ENCODE data around the gene TMEM151A. TPM values are rescaled to one million over a fixed set of nuclear protein-coding genes. Genes with fewer than 3 reads are reported as not detected.

Gene TMEM151A
- total RNA-seq, 1 experiment from 2014 or later: 0.56 TPM

DNA sequence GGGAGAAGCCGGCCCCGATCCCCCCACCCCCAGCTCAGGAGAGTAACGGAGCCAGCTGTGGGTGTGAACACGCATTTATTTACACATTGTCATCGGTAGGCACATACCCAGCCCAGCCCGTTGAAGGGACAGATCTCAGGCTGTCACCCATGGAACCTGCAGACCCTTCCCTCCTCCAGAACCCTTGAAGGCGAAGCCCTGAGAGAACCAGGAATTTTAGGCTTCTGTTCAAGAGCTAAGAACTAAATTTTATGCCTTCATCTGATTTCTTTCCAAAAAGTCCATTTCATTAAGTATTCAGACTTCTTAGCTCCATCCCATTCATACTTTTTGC lies 53.6 kb downstream of the TMEM151A start:
- Histone ChIP-seq H3K4me3 (peak overlapping the region; percentile 96), H3K9me3 (no peaks in the 10 kb centered on the region), H3K36me3 (peaks cover 28% of the 10 kb centered on the region), H3K27me3 (no peaks in the 10 kb centered on the region)
- DNase-seq: no peak

Other genes with a start within 250 kb of the TMEM151A start
- gene GAL3ST3, start 242.7 kb upstream of the TMEM151A start, total RNA-seq (2014; rRNA removed; shearing (Covaris generic); ENCODE audit: low replicate concordance): not detected in 2 replicates
- 134 and 174 TPM in 2 replicates for gene SF3B2, start 239.5 kb upstream of the TMEM151A start, total RNA-seq (2014; rRNA removed; shearing (Covaris generic); ENCODE audit: low replicate concordance)
- 2.6 and 11.2 TPM in 2 replicates for gene PACS1, start 221.6 kb upstream of the TMEM151A start, total RNA-seq (2014; rRNA removed; shearing (Covaris generic); ENCODE audit: low replicate concordance)
- 15.0 and 25.3 TPM in 2 replicates for gene KLC2, start 34.2 kb upstream of the TMEM151A start, total RNA-seq (2014; rRNA removed; shearing (Covaris generic); ENCODE audit: low replicate concordance)
- gene RAB1B, start 23.3 kb upstream of the TMEM151A start, total RNA-seq (2014; rRNA removed; shearing (Covaris generic); ENCODE audit: low replicate concordance): 101 and 103 TPM in 2 replicates
- gene CNIH2, start 13.7 kb upstream of the TMEM151A start, total RNA-seq (2014; rRNA removed; shearing (Covaris generic); ENCODE audit: low replicate concordance): not detected in 2 replicates
- 217 and 220 TPM in 2 replicates for gene YIF1A, start 2.8 kb upstream of the TMEM151A start, total RNA-seq (2014; rRNA removed; shearing (Covaris generic); ENCODE audit: low replicate concordance)
- gene CD248, start 25.1 kb downstream of the TMEM151A start, total RNA-seq (2014; rRNA removed; shearing (Covaris generic); ENCODE audit: low replicate concordance): not detected in 2 replicates
- 45.3 and 65.7 TPM in 2 replicates for gene RIN1, start 44.5 kb downstream of the TMEM151A start, total RNA-seq (2014; rRNA removed; shearing (Covaris generic); ENCODE audit: low replicate concordance)
- gene BRMS1, start 53.2 kb downstream of the TMEM151A start, total RNA-seq (2014; rRNA removed; shearing (Covaris generic); ENCODE audit: low replicate concordance): 119 TPM in 2 replicates
- gene B4GAT1, start 55.7 kb downstream of the TMEM151A start, total RNA-seq (2014; rRNA removed; shearing (Covaris generic); ENCODE audit: low replicate concordance): 26.6 and 34.6 TPM in 2 replicates
- gene SLC29A2, start 79.9 kb downstream of the TMEM151A start, total RNA-seq (2014; rRNA removed; shearing (Covaris generic); ENCODE audit: low replicate concordance): not detected in 2 replicates
- not detected in 2 replicates for gene NPAS4, start 129.1 kb downstream of the TMEM151A start, total RNA-seq (2014; rRNA removed; shearing (Covaris generic); ENCODE audit: low replicate concordance)
- 92.7 and 167 TPM in 2 replicates for gene MRPL11, start 147.0 kb downstream of the TMEM151A start, total RNA-seq (2014; rRNA removed; shearing (Covaris generic); ENCODE audit: low replicate concordance)
- 7.3 and 7.7 TPM in 2 replicates for gene PELI3, start 175.0 kb downstream of the TMEM151A start, total RNA-seq (2014; rRNA removed; shearing (Covaris generic); ENCODE audit: low replicate concordance)
- 57.0 and 124 TPM in 2 replicates for gene DPP3, start 188.5 kb downstream of the TMEM151A start, total RNA-seq (2014; rRNA removed; shearing (Covaris generic); ENCODE audit: low replicate concordance)
- gene BBS1, start 218.7 kb downstream of the TMEM151A start, total RNA-seq (2014; rRNA removed; shearing (Covaris generic); ENCODE audit: low replicate concordance): 7.7 and 14.7 TPM in 2 replicates

All from MG63 (cell line).